Measurements from ENCODE around the gene DLX4. TPM values are rescaled to one million over a fixed set of nuclear protein-coding genes. Genes with fewer than 3 reads are reported as not detected.

DLX4 gene
- total RNA-seq, 1 donor from 2014 or later = not detected

GRCh38 chr17:49965524-49965909 lies 3.5 kb upstream of the DLX4 start:
- DNase-seq (ENCODE audit: low spot score in 2 of 2) = no peak
- Histone ChIP-seq H3K4me3 (no peak overlapping the region), H3K4me1 (peaks cover 9 to 31% of the 10 kb centered on the region in 2 donors), H3K9me3 (no peaks in the 10 kb centered on the region), H3K27me3 (peaks cover 33% of the 10 kb centered on the region), H3K36me3 (no peaks in the 10 kb centered on the region), H3K27ac (no peak overlapping the region)
- intact Hi-C loops (cut with DNase I) = no loop called here
- no peak for TF ChIP-seq CTCF (IDR thresholded peaks at IDR 0.05)

GRCh38 chr17:49966767-49967166 lies 2.2 kb upstream of the DLX4 start:
- no peaks in the 10 kb centered on the region for H3K9me3 ChIP-seq
- H3K27ac ChIP-seq = no peak overlapping the region
- H3K4me1 ChIP-seq = peaks cover 9 to 34% of the 10 kb centered on the region in 2 donors
- H3K27me3 ChIP-seq = peaks cover 41% of the 10 kb centered on the region
- intact Hi-C loops (cut with DNase I) = no loop called here
- H3K36me3 ChIP-seq = no peaks in the 10 kb centered on the region
- DNase-seq (ENCODE audit: low spot score in 2 of 2) = no peak
- no peak overlapping the region for H3K4me3 ChIP-seq
- no peak for TF ChIP-seq CTCF (IDR thresholded peaks at IDR 0.05)

GRCh38 chr17:49967205-49967604 lies 1.8 kb upstream of the DLX4 start:
- TF ChIP-seq CTCF (IDR thresholded peaks at IDR 0.05) = no peak
- Histone ChIP-seq H3K27ac (no peak overlapping the region), H3K27me3 (peaks cover 45% of the 10 kb centered on the region), H3K4me3 (no peak overlapping the region), H3K4me1 (peaks cover 12 to 38% of the 10 kb centered on the region in 2 donors), H3K36me3 (no peaks in the 10 kb centered on the region), H3K9me3 (no peaks in the 10 kb centered on the region)
- DNase-seq (ENCODE audit: low spot score in 2 of 2) = no peak
- intact Hi-C loops (cut with DNase I) = no loop called here

- Histone ChIP-seq H3K4me1 (peaks cover 17 to 43% of the 10 kb centered on the region in 2 donors), H3K27ac (no peak overlapping the region), H3K27me3 (peaks cover 51% of the 10 kb centered on the region), H3K9me3 (no peaks in the 10 kb centered on the region), H3K36me3 (no peaks in the 10 kb centered on the region), H3K4me3 (peak overlapping the region; percentile 50 to 52)
- intact Hi-C loops (cut with DNase I) = no loop called here
- DNase-seq (ENCODE audit: low spot score in 2 of 2) = no peak
- TF ChIP-seq CTCF (IDR thresholded peaks at IDR 0.05) = no peak
These were observed 1.2 kb upstream of the DLX4 start for GRCh38 chr17:49967621-49968404.

GRCh38 chr17:49968405-49969133 lies 421 bp upstream of the DLX4 start:
- H3K4me1 ChIP-seq = peaks cover 17 to 43% of the 10 kb centered on the region in 2 donors
- intact Hi-C loops (cut with DNase I) = no loop called here
- no peak for DNase-seq (ENCODE audit: low spot score in 2 of 2)
- H3K27me3 ChIP-seq = peaks cover 48% of the 10 kb centered on the region
- no peak overlapping the region for H3K27ac ChIP-seq
- no peaks in the 10 kb centered on the region for H3K36me3 ChIP-seq
- peak overlapping the region; percentile 50 to 52 for H3K4me3 ChIP-seq
- no peaks in the 10 kb centered on the region for H3K9me3 ChIP-seq
- no peak for TF ChIP-seq CTCF (IDR thresholded peaks at IDR 0.05)

Measured in ascending aorta (tissue), 2 donors.